Suprapubic skin (tissue), 4 donors: ENCODE measurements around the gene KCNJ4. TPM values are rescaled to one million over a fixed set of nuclear protein-coding genes. Genes with fewer than 3 reads are reported as not detected.

ENCODE experiments used
- DNase-seq, 2 donors: peaks; one replicate each; pipeline ENCODE4 v3.0.0-alpha.2; 2019; ENCODE audit warnings: low spot score in 2 of 2
- H3K27ac ChIP-seq: fragments of 200-600 bp; sonication (generic); one replicate; pipeline ENCODE4 v1.5.1; 2019
- H3K27me3 ChIP-seq: fragments of 200-600 bp; sonication (generic); one replicate; pipeline ENCODE4 v1.5.1; 2019
- H3K36me3 ChIP-seq: fragments of 200-600 bp; sonication (generic); one replicate; pipeline ENCODE4 v1.5.1; 2019
- H3K4me1 ChIP-seq: fragments of 200-600 bp; sonication (generic); one replicate; pipeline ENCODE4 v1.5.1; 2019
- H3K4me3 ChIP-seq: fragments of 200-600 bp; sonication (generic); one replicate; pipeline ENCODE4 v1.5.1; 2019; ENCODE audit warnings: mild to moderate bottlenecking
- H3K9me3 ChIP-seq: fragments of 200-600 bp; sonication (generic); one replicate; pipeline ENCODE4 v1.5.1; 2019
- EP300 ChIP-seq: sonication (generic); formaldehyde crosslinking; IDR thresholded peaks from one replicate; pipeline ENCODE4 v1.6.1; 2017; ENCODE audit warnings: antibody characterized with exemption
- POLR2A ChIP-seq, 2 donors: fragments of 450-650 bp; IDR thresholded peaks; one replicate each; pipeline ENCODE4 v1.6.1; 2017; ENCODE audit warnings: antibody characterized with exemption in 2 of 2, mild to moderate bottlenecking in 2 of 2, moderate library complexity in 2 of 2
- POLR2AphosphoS5 ChIP-seq, 3 donors: sonication (generic); formaldehyde crosslinking; IDR thresholded peaks; one replicate each; pipeline ENCODE4 v1.6.1; 2017; ENCODE audit warnings: antibody characterized with exemption in 3 of 3
- whole genome bisulfite sequencing: methylation state at CpG from one replicate; pipeline ENCODE4 v1.1.5; 2018; 5-methylcytosine and 5-hydroxymethylcytosine counted together
- total RNA-seq, 4 donors: library from RNA; depleted of rRNA; stranded (reverse); fragments of >200 nt; gene quantifications; one replicate each; pipeline ENCODE4 v1.1.0, GENCODE V29; 2016
- TF ChIP-seq, protein P1 (sequence below), 2 donors: fragments of 200-600 bp in 1 of 2; fragments of 450-650 bp in 1 of 2; sonication (generic) in 1 of 2; IDR thresholded peaks; one replicate each; pipeline ENCODE4 v1.5.1; 2016 to 2019; ENCODE audit warnings: antibody characterized with exemption in 2 of 2, mild to moderate bottlenecking in 1 of 2, moderate library complexity in 1 of 2

KCNJ4 gene
- total RNA-seq, 4 donors from 2014 or later, result 0.21 to 0.55 (median 0.32) TPM; not detected in 1

DNA sequence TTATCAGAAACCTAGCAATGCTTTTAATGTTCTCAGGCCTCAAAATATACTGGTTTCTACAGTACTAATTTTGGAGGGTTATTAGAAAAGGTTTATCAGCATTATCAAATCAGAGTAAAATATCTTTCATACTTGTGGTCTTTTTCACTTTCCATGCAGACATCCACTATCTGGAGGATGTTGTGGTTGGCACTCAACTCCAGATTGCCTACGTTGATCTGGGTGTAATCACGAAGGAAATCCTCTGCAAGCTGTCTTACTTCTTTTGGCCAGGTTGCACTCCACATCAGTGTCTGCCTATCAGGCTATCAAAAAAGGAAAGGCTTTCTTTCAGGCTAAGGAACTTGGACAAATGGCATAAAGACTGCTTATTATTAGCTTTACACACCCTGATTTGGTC, 39.5 kb upstream of the KCNJ4 start:
- no peak for DNase-seq
- no peaks in the 10 kb centered on the region for H3K9me3 ChIP-seq
- H3K4me3 ChIP-seq, result no peak overlapping the region
- peaks cover 100% of the 10 kb centered on the region for H3K36me3 ChIP-seq
- TF ChIP-seq POLR2AphosphoS5 (IDR thresholded peaks at IDR 0.05) (no peak), POLR2A (IDR thresholded peaks at IDR 0.05) (no peak), EP300 (no peak)
- TF ChIP-seq, protein P1, sequence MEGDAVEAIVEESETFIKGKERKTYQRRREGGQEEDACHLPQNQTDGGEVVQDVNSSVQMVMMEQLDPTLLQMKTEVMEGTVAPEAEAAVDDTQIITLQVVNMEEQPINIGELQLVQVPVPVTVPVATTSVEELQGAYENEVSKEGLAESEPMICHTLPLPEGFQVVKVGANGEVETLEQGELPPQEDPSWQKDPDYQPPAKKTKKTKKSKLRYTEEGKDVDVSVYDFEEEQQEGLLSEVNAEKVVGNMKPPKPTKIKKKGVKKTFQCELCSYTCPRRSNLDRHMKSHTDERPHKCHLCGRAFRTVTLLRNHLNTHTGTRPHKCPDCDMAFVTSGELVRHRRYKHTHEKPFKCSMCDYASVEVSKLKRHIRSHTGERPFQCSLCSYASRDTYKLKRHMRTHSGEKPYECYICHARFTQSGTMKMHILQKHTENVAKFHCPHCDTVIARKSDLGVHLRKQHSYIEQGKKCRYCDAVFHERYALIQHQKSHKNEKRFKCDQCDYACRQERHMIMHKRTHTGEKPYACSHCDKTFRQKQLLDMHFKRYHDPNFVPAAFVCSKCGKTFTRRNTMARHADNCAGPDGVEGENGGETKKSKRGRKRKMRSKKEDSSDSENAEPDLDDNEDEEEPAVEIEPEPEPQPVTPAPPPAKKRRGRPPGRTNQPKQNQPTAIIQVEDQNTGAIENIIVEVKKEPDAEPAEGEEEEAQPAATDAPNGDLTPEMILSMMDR (IDR thresholded peaks at IDR 0.05), result no peak
- no peaks in the 10 kb centered on the region for H3K27me3 ChIP-seq
- peaks cover 20% of the 10 kb centered on the region for H3K4me1 ChIP-seq
- H3K27ac ChIP-seq, result no peak overlapping the region
- 62% methylated on average over 2 of the region's 2 CpGs for WGBS

DNA sequence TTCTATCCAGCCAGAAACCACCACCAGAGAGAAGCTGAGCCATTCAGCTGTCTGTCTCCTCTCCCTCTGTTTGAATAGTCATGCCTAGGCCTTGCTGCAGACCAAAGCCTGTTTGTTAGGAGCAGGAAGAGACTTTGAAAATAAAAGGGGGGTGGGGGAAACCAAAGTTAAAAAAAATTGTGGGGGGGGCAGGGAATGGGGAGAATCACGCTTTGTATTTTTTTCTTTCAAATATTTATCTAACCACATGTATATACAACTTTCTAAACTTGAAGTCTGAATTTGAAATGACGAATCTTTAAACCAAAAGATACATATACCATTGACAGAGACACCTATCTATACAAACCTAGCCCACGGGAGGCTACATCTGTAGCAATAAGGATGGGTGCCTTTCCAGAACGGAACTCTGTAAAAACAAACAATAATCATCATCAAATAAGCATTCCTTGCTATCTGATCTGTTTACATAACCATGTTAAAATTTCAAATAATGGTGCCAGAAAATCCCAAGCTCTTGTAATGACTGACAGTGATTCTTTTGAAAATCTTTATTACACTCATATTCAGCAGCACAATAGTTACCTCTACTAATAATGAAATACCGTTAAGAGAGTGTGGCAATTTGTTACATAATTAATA, 36.8 kb upstream of the KCNJ4 start:
- WGBS, result 72% methylated on average over 5 of the region's 5 CpGs
- TF ChIP-seq POLR2AphosphoS5 (IDR thresholded peaks at IDR 0.05), result no peak
- TF ChIP-seq EP300, result no peak
- TF ChIP-seq, protein P1 (IDR thresholded peaks at IDR 0.05), result no peak
- TF ChIP-seq POLR2A (IDR thresholded peaks at IDR 0.05), result no peak
- Histone ChIP-seq H3K36me3 (peaks cover 100% of the 10 kb centered on the region), H3K27ac (no peak overlapping the region), H3K4me1 (peaks cover 18% of the 10 kb centered on the region), H3K9me3 (no peaks in the 10 kb centered on the region), H3K27me3 (no peaks in the 10 kb centered on the region), H3K4me3 (no peak overlapping the region)
- no peak for DNase-seq

DNA sequence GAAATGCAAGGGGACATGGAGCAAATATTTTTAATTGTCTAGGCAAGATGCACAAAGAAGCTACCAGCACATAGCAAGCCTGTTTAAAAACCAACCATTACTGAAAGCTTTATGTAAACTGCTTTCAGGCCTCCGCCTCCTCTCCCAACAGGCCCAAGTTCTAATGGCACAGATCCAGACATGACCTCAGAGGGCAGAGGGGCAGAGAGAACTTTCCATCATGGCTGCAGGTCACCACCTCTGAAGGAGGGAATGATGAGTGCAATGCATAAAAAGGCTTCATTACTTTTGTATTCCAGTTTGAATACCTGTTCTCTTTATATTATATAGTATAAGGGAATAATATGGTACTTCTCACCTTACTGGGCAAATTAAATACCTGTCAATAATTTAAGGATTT, 35.9 kb upstream of the KCNJ4 start:
- no peak for TF ChIP-seq POLR2A (IDR thresholded peaks at IDR 0.05)
- TF ChIP-seq POLR2AphosphoS5 (IDR thresholded peaks at IDR 0.05), result no peak
- TF ChIP-seq EP300, result no peak
- TF ChIP-seq, protein P1 (IDR thresholded peaks at IDR 0.05), result no peak
- 65% methylated on average over 1 of the region's 1 CpG for WGBS
- H3K9me3 ChIP-seq, result no peaks in the 10 kb centered on the region
- peak overlapping the region; percentile 16 for H3K27ac ChIP-seq
- DNase-seq, result no peak
- H3K27me3 ChIP-seq, result no peaks in the 10 kb centered on the region
- no peak overlapping the region for H3K4me3 ChIP-seq
- H3K4me1 ChIP-seq, result peaks cover 18% of the 10 kb centered on the region
- peaks cover 100% of the 10 kb centered on the region for H3K36me3 ChIP-seq

DNA sequence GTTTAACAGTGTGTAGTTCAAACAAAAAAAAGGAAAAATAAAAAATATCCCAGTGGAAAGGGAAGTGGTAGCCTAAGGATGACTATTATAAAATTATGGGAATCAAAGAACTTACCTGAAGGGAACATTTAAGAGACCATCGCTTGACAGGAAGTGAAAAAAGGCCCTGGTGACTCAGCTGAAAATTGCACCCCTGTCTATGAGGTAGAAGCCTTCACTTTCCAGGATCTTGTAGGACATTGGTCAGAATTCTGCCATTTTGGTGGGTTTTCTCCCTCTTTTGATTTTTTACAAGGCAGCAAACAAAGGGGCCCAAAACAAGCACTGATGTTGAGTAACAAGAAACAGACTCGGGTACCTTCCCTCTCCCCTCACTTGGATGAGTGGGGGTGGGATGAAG, 35.5 kb upstream of the KCNJ4 start:
- Histone ChIP-seq H3K9me3 (no peaks in the 10 kb centered on the region), H3K4me1 (peaks cover 18% of the 10 kb centered on the region), H3K36me3 (peaks cover 100% of the 10 kb centered on the region), H3K4me3 (no peak overlapping the region), H3K27ac (peak overlapping the region; percentile 16), H3K27me3 (no peaks in the 10 kb centered on the region)
- TF ChIP-seq, protein P1 (IDR thresholded peaks at IDR 0.05), result no peak
- TF ChIP-seq EP300 (no peak), POLR2A (IDR thresholded peaks at IDR 0.05) (no peak), POLR2AphosphoS5 (IDR thresholded peaks at IDR 0.05) (no peak)
- 68% methylated on average over 2 of the region's 2 CpGs for WGBS
- no peak for DNase-seq

DNA sequence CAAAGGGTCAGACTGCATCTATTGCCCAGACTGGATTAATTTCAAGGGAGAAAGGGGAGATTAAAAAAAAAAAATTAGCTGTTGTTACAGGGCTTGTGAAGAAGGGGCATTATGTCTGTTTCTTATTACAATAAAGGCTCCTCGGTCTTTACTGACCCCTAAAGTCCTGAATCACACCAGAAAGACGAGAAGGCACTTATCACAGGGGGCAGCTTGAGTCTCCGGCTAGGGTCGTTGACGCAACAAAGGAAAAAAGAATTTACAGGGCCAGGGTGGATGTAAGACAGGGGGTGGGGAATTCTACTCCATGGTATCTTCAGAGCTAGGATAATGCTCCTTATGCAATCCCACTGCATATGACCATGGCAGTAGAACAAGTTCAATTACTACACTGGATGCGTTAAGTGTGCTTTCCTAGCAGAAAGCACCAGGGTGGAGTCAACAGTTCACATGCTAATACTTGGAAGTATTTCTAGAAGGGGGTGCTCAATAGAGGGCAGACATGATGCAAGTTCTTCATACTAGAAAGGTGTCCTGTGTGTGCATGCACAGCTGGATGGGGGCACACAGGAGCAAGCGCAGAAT, 34.7 kb upstream of the KCNJ4 start:
- Histone ChIP-seq H3K9me3 (no peaks in the 10 kb centered on the region), H3K4me3 (no peak overlapping the region), H3K27ac (no peak overlapping the region), H3K4me1 (peaks cover 18% of the 10 kb centered on the region), H3K27me3 (no peaks in the 10 kb centered on the region), H3K36me3 (peaks cover 100% of the 10 kb centered on the region)
- no peak for DNase-seq
- WGBS, result 76% methylated on average over 7 of the region's 7 CpGs
- TF ChIP-seq POLR2A (IDR thresholded peaks at IDR 0.05), result no peak
- no peak for TF ChIP-seq POLR2AphosphoS5 (IDR thresholded peaks at IDR 0.05)
- TF ChIP-seq, protein P1 (IDR thresholded peaks at IDR 0.05), result no peak
- TF ChIP-seq EP300, result no peak
